H9 (cell line): ENCODE measurements around the gene QSOX2. TPM values are rescaled to one million over a fixed set of nuclear protein-coding genes. Genes with fewer than 3 reads are reported as not detected.

Experiments used
- DNase-seq: peaks from one replicate; pipeline ENCODE4 v3.0.0-alpha.2; 2017
- H2AFZ ChIP-seq: one replicate; pipeline ENCODE4 v1.6.1; 2013; ENCODE audit warnings: mild to moderate bottlenecking, low read length, control low read depth, moderate library complexity
- H2AK5ac ChIP-seq: 2 replicates; pipeline ENCODE4 v1.6.1; 2013; ENCODE audit warnings: low read length, control low read depth, mixed read lengths; ENCODE audit not compliant: insufficient read length
- H2BK120ac ChIP-seq: one replicate; pipeline ENCODE4 v1.6.1; 2013; ENCODE audit warnings: low read depth, mild to moderate bottlenecking, low read length, control low read depth, inconsistent platforms; ENCODE audit not compliant: poor library complexity, severe bottlenecking
- H2BK12ac ChIP-seq: 2 replicates; pipeline ENCODE4 v1.6.1; 2013; ENCODE audit warnings: low read length, control low read depth, mixed read lengths, low read depth; ENCODE audit not compliant: insufficient read length
- H2BK15ac ChIP-seq: 2 replicates; pipeline ENCODE4 v1.6.1; 2013; ENCODE audit warnings: low read depth, low read length, control low read depth
- H2BK20ac ChIP-seq: one replicate; pipeline ENCODE4 v1.6.1; 2013; ENCODE audit warnings: low read depth, mild to moderate bottlenecking, low read length, control low read depth, inconsistent platforms; ENCODE audit not compliant: poor library complexity, severe bottlenecking
- H2BK5ac ChIP-seq: 2 replicates; pipeline ENCODE4 v1.6.1; 2013; ENCODE audit warnings: low read length, control low read depth, mixed read lengths; ENCODE audit not compliant: insufficient read length
- H3K14ac ChIP-seq: 2 replicates; pipeline ENCODE4 v1.6.1; 2013; ENCODE audit warnings: low read length, control low read depth; ENCODE audit not compliant: insufficient read depth
- H3K18ac ChIP-seq: 2 replicates; pipeline ENCODE4 v1.6.1; 2013; ENCODE audit warnings: low read depth, mild to moderate bottlenecking, mixed read lengths, low read length, control low read depth; ENCODE audit not compliant: insufficient read length
- H3K23ac ChIP-seq: 2 replicates; pipeline ENCODE4 v1.6.1; 2013; ENCODE audit warnings: low read length, control low read depth, mixed read lengths, low read depth; ENCODE audit not compliant: insufficient read length
- H3K23me2 ChIP-seq: 2 replicates; pipeline ENCODE4 v1.6.1; 2013; ENCODE audit warnings: low read depth, mild to moderate bottlenecking, mixed read lengths, low read length, control low read depth; ENCODE audit not compliant: insufficient read length, poor library complexity, severe bottlenecking
- H3K27ac ChIP-seq: 2 replicates; pipeline ENCODE4 v1.5.1; 2013; ENCODE audit warnings: low read length, control low read depth, mixed read lengths, low read depth; ENCODE audit not compliant: insufficient read length
- H3K27me3 ChIP-seq: 2 replicates; pipeline ENCODE4 v1.6.1; 2013; ENCODE audit warnings: low read length, control low read depth, inconsistent platforms; ENCODE audit not compliant: insufficient read depth
- H3K4ac ChIP-seq: 2 replicates; pipeline ENCODE4 v1.6.1; 2013; ENCODE audit warnings: low read depth, mild to moderate bottlenecking, control low read depth, inconsistent platforms, low read length, moderate library complexity
- H3K4me1 ChIP-seq: 2 replicates; pipeline ENCODE4 v1.6.1; 2013; ENCODE audit warnings: low read length, control low read depth, inconsistent platforms; ENCODE audit not compliant: insufficient read depth
- H3K4me2 ChIP-seq: 2 replicates; pipeline ENCODE4 v1.6.1; 2013; ENCODE audit warnings: low read length, control low read depth, mixed read lengths; ENCODE audit not compliant: insufficient read length, insufficient read depth
- H3K56ac ChIP-seq: 2 replicates; pipeline ENCODE4 v1.6.1; 2013; ENCODE audit warnings: low read depth, mild to moderate bottlenecking, mixed read lengths, low read length, control low read depth; ENCODE audit not compliant: insufficient read length
- H3K79me1 ChIP-seq: 2 replicates; pipeline ENCODE4 v1.6.1; 2013; ENCODE audit warnings: low read depth, mild to moderate bottlenecking, moderate library complexity, low read length, control low read depth, inconsistent platforms; ENCODE audit not compliant: insufficient read depth, poor library complexity, severe bottlenecking
- H3K79me2 ChIP-seq: 2 replicates; pipeline ENCODE4 v1.6.1; 2013; ENCODE audit warnings: low read length, control low read depth, inconsistent platforms; ENCODE audit not compliant: insufficient read depth
- H3K9ac ChIP-seq: 2 replicates; pipeline ENCODE4 v1.6.1; 2013; ENCODE audit warnings: low read length, control low read depth, mixed read lengths; ENCODE audit not compliant: insufficient read length; ENCODE audit errors: extremely low read depth
- H3K9me3 ChIP-seq: one replicate; pipeline ENCODE4 v1.6.1; 2013; ENCODE audit warnings: low read depth, low read length, inconsistent platforms; ENCODE audit not compliant: control insufficient read depth
- H3T11ph ChIP-seq: one replicate; pipeline ENCODE4 v1.6.1; 2013; ENCODE audit warnings: mild to moderate bottlenecking, low read length, control low read depth, inconsistent platforms
- H4K20me1 ChIP-seq: one replicate; pipeline ENCODE4 v1.6.1; 2013; ENCODE audit not compliant: control insufficient read depth, insufficient read length, insufficient read depth
- H4K5ac ChIP-seq: 2 replicates; pipeline ENCODE4 v1.6.1; 2013; ENCODE audit warnings: low read depth, mild to moderate bottlenecking, mixed read lengths, low read length, control low read depth; ENCODE audit not compliant: insufficient read length
- H4K8ac ChIP-seq: replicated peaks from 2 replicates; pipeline ENCODE4 v1.6.1; 2013; ENCODE audit warnings: low read length, control low read depth, mixed read lengths, low read depth; ENCODE audit not compliant: insufficient read length
- H4K91ac ChIP-seq: 2 replicates; pipeline ENCODE4 v1.6.1; 2013; ENCODE audit warnings: low read depth, mild to moderate bottlenecking, moderate library complexity, mixed read lengths, low read length, control low read depth; ENCODE audit not compliant: insufficient read length
- H3K27ac Mint-ChIP-seq, 3 experiments: 2 replicates in 2 of 3; 3 replicates in 1 of 3; pipeline ENCODE4 v1.8.0; 2020 to 2021; ENCODE audit warnings: mixed read lengths in 3 of 3, mild to moderate bottlenecking in 1 of 3, moderate library complexity in 1 of 3
- H3K27me3 Mint-ChIP-seq: 2 replicates; pipeline ENCODE4 v1.8.0; 2021; ENCODE audit warnings: low read depth, mild to moderate bottlenecking, moderate library complexity, mixed read lengths
- H3K36me3 Mint-ChIP-seq, 3 experiments: 2 replicates in 2 of 3; 3 replicates in 1 of 3; pipeline ENCODE4 v1.8.0; 2020 to 2021; ENCODE audit warnings: low read depth in 3 of 3, mixed read lengths in 3 of 3; ENCODE audit not compliant: insufficient read depth in 1 of 3
- H3K4me1 Mint-ChIP-seq, 2 experiments: 2 replicates each; pipeline ENCODE4 v1.8.0; 2020; ENCODE audit warnings: mixed read lengths in 2 of 2
- H3K4me3 Mint-ChIP-seq, 2 experiments: 2 replicates in 1 of 2; 3 replicates in 1 of 2; pipeline ENCODE4 v1.8.0; 2020 to 2021; ENCODE audit warnings: mild to moderate bottlenecking in 2 of 2, mixed read lengths in 2 of 2, moderate library complexity in 1 of 2
- H3K9me3 Mint-ChIP-seq, 2 experiments: 2 replicates in 1 of 2; 3 replicates in 1 of 2; pipeline ENCODE4 v1.8.0; 2020; ENCODE audit warnings: mild to moderate bottlenecking in 2 of 2, mixed read lengths in 2 of 2, moderate library complexity in 1 of 2
- WGBS: extraction: QIAGEN DNeasy Blood & Tissue Kit; methylation state at CpG from one replicate; pipeline ENCODE4 v1.1.7; 2013; ENCODE audit warnings: missing lambda C conversion rate, low lambda C conversion rate, mixed read lengths; ENCODE audit not compliant: insufficient read length; ENCODE audit errors: extremely low coverage; 5-methylcytosine and 5-hydroxymethylcytosine counted together
- total RNA-seq: library from RNA; stranded (reverse); gene quantifications from 2 replicates; pipeline ENCODE4 v1.2.1, GENCODE V29; 2021
- TF ChIP-seq, protein P1 (sequence below): fragments of 200-600 bp; sonication (generic); conservative IDR thresholded peaks from 3 replicates; pipeline ENCODE4 v1.8.0; 2021; ENCODE audit warnings: antibody characterized with exemption, mild to moderate bottlenecking

QSOX2 gene
- total RNA-seq, 1 experiment from 2014 or later = 25.8 TPM

DNA sequence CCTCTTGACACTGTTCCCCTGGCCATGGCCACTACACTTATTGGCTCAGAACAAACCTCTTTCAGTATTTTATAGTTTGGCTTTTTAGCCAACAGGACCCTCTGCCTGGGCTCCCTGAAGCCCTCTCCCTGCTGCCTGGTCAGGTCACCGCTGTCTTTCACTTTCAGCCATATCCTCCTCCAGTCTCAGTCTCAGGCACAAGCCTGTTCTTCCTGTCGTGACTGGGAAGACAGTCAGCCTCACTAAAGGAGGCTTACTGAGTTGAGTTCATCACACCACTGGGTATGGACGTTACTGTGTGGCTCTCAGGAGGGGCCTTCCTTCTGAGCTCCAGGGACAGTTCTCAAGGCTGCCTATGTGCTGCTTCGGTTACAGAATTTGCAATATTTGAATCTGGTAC lies 2.0 kb downstream of the QSOX2 start:
- Histone ChIP-seq H2BK5ac (no peak overlapping the region), H3K23me2 (peaks cover 5% of the 10 kb centered on the region), H3K18ac (no peak overlapping the region), H3K9ac (no peak overlapping the region), H3K14ac (no peak overlapping the region), H2BK20ac (no peak overlapping the region), H4K20me1 (peaks cover 10% of the 10 kb centered on the region), H3K4me2 (no peak overlapping the region), H3K23ac (no peak overlapping the region), H2AFZ (no peak overlapping the region), H3K56ac (no peak overlapping the region), H3K4ac (no peak overlapping the region), H4K8ac (no peak overlapping the region), H3K79me1 (peaks cover 13% of the 10 kb centered on the region), H2BK12ac (no peak overlapping the region), H3K79me2 (peaks cover 28% of the 10 kb centered on the region; the same call in 1 of the 2 replicates), H3K9me3 (no peaks in the 10 kb centered on the region), H4K5ac (no peak overlapping the region), H3K4me1 (peaks cover 9% of the 10 kb centered on the region), H2BK15ac (no peak overlapping the region), H3K27me3 (no peaks in the 10 kb centered on the region), H2BK120ac (no peak overlapping the region), H3K27ac (no peak overlapping the region), H3T11ph (no peak overlapping the region), H4K91ac (no peak overlapping the region), H2AK5ac (no peak overlapping the region)
- Mint-ChIP-seq H3K4me3 (peak overlapping the region; percentile 83 to 95), H3K4me1 (peaks cover 42 to 54% of the 10 kb centered on the region in 2 experiments), H3K9me3 (no peaks in the 10 kb centered on the region; a peak in 1 of 5 replicates), H3K36me3 (peaks cover 0 to 7% (median 5%) of the 10 kb centered on the region in 3 experiments; a peak in 3 of 7 replicates), H3K27ac (peak overlapping the region in 2 of 3 experiments; percentile 12 to 17; a peak in 2 of 7 replicates), H3K27me3 (peaks cover 18% of the 10 kb centered on the region)
- no peak for DNase-seq
- no CpG with 5 or more reads among the region's 4 CpGs for WGBS
- TF ChIP-seq, protein P1, sequence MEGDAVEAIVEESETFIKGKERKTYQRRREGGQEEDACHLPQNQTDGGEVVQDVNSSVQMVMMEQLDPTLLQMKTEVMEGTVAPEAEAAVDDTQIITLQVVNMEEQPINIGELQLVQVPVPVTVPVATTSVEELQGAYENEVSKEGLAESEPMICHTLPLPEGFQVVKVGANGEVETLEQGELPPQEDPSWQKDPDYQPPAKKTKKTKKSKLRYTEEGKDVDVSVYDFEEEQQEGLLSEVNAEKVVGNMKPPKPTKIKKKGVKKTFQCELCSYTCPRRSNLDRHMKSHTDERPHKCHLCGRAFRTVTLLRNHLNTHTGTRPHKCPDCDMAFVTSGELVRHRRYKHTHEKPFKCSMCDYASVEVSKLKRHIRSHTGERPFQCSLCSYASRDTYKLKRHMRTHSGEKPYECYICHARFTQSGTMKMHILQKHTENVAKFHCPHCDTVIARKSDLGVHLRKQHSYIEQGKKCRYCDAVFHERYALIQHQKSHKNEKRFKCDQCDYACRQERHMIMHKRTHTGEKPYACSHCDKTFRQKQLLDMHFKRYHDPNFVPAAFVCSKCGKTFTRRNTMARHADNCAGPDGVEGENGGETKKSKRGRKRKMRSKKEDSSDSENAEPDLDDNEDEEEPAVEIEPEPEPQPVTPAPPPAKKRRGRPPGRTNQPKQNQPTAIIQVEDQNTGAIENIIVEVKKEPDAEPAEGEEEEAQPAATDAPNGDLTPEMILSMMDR = no peak
